DND-41 (cell line): ENCODE results near the gene ATP6V0D1.

Experiments
- ATAC-seq: fragments of 200-7000 bp; cut with Tn5 transposase; 3 replicates; pipeline ENCODE4 v1.9.1; 2021; ENCODE audit warnings: low read depth; ENCODE audit not compliant: insufficient read depth
- DNase-seq: peaks from one replicate; pipeline ENCODE4 v3.0.0-alpha.2; 2020
- H2AFZ ChIP-seq: 2 replicates; pipeline ENCODE4 v1.6.0; 2012; ENCODE audit warnings: low read depth, low read length
- H3K27ac ChIP-seq: 2 replicates; pipeline ENCODE4 v1.5.1; 2012; ENCODE audit warnings: low read length, inconsistent platforms
- H3K27me3 ChIP-seq: fragments of 200-600 bp; sonication (generic); 2 replicates; pipeline ENCODE4 v1.6.0; 2012; ENCODE audit warnings: low read length, mild to moderate bottlenecking, inconsistent platforms; ENCODE audit not compliant: insufficient read depth, poor library complexity
- H3K36me3 ChIP-seq: 2 replicates; pipeline ENCODE4 v1.5.1; 2012; ENCODE audit warnings: low read length, inconsistent platforms; ENCODE audit not compliant: insufficient read depth
- H3K4me1 ChIP-seq: 2 replicates; pipeline ENCODE4 v1.5.1; 2012; ENCODE audit warnings: mild to moderate bottlenecking, low read length; ENCODE audit not compliant: insufficient read depth
- H3K4me2 ChIP-seq: 2 replicates; pipeline ENCODE4 v1.6.0; 2012; ENCODE audit warnings: mild to moderate bottlenecking, moderate library complexity, low read length, inconsistent platforms; ENCODE audit not compliant: insufficient read depth
- H3K4me3 ChIP-seq, 2 experiments: fragments of 200-600 bp in 1 of 2; shearing (Covaris generic) in 1 of 2; 2 replicates each; pipeline ENCODE4 v1.5.1; 2012 to 2016; ENCODE audit warnings: inconsistent platforms in 2 of 2, low read length in 2 of 2, mild to moderate bottlenecking in 2 of 2, low read depth in 1 of 2, moderate library complexity in 1 of 2
- H3K79me2 ChIP-seq: 2 replicates; pipeline ENCODE4 v1.6.0; 2012; ENCODE audit warnings: low read length, inconsistent platforms; ENCODE audit not compliant: insufficient read depth
- H3K9ac ChIP-seq: 2 replicates; pipeline ENCODE4 v1.6.0; 2012; ENCODE audit warnings: low read depth, mild to moderate bottlenecking, inconsistent platforms, low read length, moderate library complexity
- H3K9me3 ChIP-seq: 2 replicates; pipeline ENCODE4 v1.5.1; 2012; ENCODE audit warnings: low read length, moderate library complexity, mild to moderate bottlenecking, inconsistent platforms; ENCODE audit not compliant: insufficient read depth, severe bottlenecking
- H4K20me1 ChIP-seq: 2 replicates; pipeline ENCODE4 v1.6.0; 2012; ENCODE audit warnings: low read length; ENCODE audit not compliant: insufficient read depth
- CTCF ChIP-seq: IDR thresholded peaks from 2 replicates; pipeline ENCODE4 v1.5.1; 2012; ENCODE audit warnings: borderline replicate concordance, low read length, moderate library complexity, mild to moderate bottlenecking; ENCODE audit not compliant: poor library complexity, severe bottlenecking; ENCODE audit errors: extremely low read depth
- EZH2 ChIP-seq: IDR thresholded peaks from 3 replicates; pipeline ENCODE4 v1.6.1; 2012; ENCODE audit warnings: borderline replicate concordance, low read depth, mild to moderate bottlenecking, moderate library complexity, low read length, inconsistent platforms; ENCODE audit not compliant: severe bottlenecking

Gene ATP6V0D1

GRCh38 chr16:67459066-67459860 lies 21.7 kb downstream of the ATP6V0D1 start:
- Histone ChIP-seq H3K9ac (no peak overlapping the region), H3K4me2 (no peak overlapping the region), H3K79me2 (peaks cover 12% of the 10 kb centered on the region), H2AFZ (no peak overlapping the region), H3K9me3 (no peaks in the 10 kb centered on the region), H3K27me3 (no peaks in the 10 kb centered on the region), H3K36me3 (no peaks in the 10 kb centered on the region), H3K27ac (no peak overlapping the region), H4K20me1 (peaks cover 69% of the 10 kb centered on the region), H3K4me3 (no peak overlapping the region), H3K4me1 (no peaks in the 10 kb centered on the region)
- ATAC-seq: no peak
- DNase-seq: no peak
- no peak for TF ChIP-seq CTCF
- TF ChIP-seq EZH2: no peak

GRCh38 chr16:67458121-67458641 lies 22.8 kb downstream of the ATP6V0D1 start:
- H3K9ac ChIP-seq: no peak overlapping the region
- H3K27me3 ChIP-seq: no peaks in the 10 kb centered on the region
- ATAC-seq (no peak), DNase-seq (no peak)
- H2AFZ ChIP-seq: no peak overlapping the region
- H4K20me1 ChIP-seq: peaks cover 62% of the 10 kb centered on the region
- H3K4me3 ChIP-seq: no peak overlapping the region
- H3K4me2 ChIP-seq: no peak overlapping the region
- no peaks in the 10 kb centered on the region for H3K9me3 ChIP-seq
- 0 out of 2 replicates have a peak, but pooled peaks cover 8% of the 10 kb centered on the region for H3K79me2 ChIP-seq
- H3K4me1 ChIP-seq: no peaks in the 10 kb centered on the region
- H3K36me3 ChIP-seq: peaks cover 3% of the 10 kb centered on the region; the same call in 1 of the 2 replicates
- TF ChIP-seq CTCF (no peak), EZH2 (no peak)
- 0 out of 2 replicates have a peak overlapping the region, but pooled peaks have one; percentile 4 for H3K27ac ChIP-seq

GRCh38 chr16:67457611-67458010 lies 23.3 kb downstream of the ATP6V0D1 start:
- Histone ChIP-seq H3K9ac (no peak overlapping the region), H3K4me1 (no peaks in the 10 kb centered on the region), H3K27ac (no peak overlapping the region), H2AFZ (no peak overlapping the region), H4K20me1 (peaks cover 62% of the 10 kb centered on the region), H3K9me3 (no peaks in the 10 kb centered on the region), H3K79me2 (0 out of 2 replicates have a peak, but pooled peaks cover 8% of the 10 kb centered on the region), H3K4me2 (no peak overlapping the region), H3K4me3 (no peak overlapping the region), H3K36me3 (peaks cover 9% of the 10 kb centered on the region; the same call in 1 of the 2 replicates), H3K27me3 (no peaks in the 10 kb centered on the region)
- DNase-seq (no peak), ATAC-seq (no peak)
- TF ChIP-seq CTCF (no peak), EZH2 (no peak)
